C4-2B (cell line): ENCODE results near the gene VASH2.
"Not testable (repeated sequence)": the region's sequence is repeated elsewhere in the genome, so short reads cannot be mapped to it uniquely, and the experiment has no call there.

Source experiments
- H3K27ac ChIP-seq: fragments of 450-650 bp; 2 replicates; pipeline ENCODE4 v1.5.1; 2017
- ZFX ChIP-seq: fragments of 450-650 bp; IDR thresholded peaks from 2 replicates; pipeline ENCODE4 v1.6.1; 2017
- TF ChIP-seq, protein P1 (sequence below): fragments of 450-650 bp; conservative IDR thresholded peaks from 2 replicates; pipeline ENCODE4 v1.5.1; 2017; ENCODE audit warnings: mild to moderate bottlenecking

VASH2 gene

GRCh38 chr1:212950243-212951125 is at the start of gene VASH2:
VASH2 (plus strand) TSS chr1:212950541; CDS start chr1:212951543, 1,002 bp downstream.
- H3K27ac ChIP-seq: peak within 1 kb of the TSS; percentile 53
- TF ChIP-seq ZFX: no peak
- TF ChIP-seq, protein P1, sequence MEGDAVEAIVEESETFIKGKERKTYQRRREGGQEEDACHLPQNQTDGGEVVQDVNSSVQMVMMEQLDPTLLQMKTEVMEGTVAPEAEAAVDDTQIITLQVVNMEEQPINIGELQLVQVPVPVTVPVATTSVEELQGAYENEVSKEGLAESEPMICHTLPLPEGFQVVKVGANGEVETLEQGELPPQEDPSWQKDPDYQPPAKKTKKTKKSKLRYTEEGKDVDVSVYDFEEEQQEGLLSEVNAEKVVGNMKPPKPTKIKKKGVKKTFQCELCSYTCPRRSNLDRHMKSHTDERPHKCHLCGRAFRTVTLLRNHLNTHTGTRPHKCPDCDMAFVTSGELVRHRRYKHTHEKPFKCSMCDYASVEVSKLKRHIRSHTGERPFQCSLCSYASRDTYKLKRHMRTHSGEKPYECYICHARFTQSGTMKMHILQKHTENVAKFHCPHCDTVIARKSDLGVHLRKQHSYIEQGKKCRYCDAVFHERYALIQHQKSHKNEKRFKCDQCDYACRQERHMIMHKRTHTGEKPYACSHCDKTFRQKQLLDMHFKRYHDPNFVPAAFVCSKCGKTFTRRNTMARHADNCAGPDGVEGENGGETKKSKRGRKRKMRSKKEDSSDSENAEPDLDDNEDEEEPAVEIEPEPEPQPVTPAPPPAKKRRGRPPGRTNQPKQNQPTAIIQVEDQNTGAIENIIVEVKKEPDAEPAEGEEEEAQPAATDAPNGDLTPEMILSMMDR: no peak

- no peak for TF ChIP-seq ZFX
- TF ChIP-seq, protein P1: no peak
- H3K27ac ChIP-seq: no peak overlapping the region
Observed at GRCh38 chr1:212901290-212901689, 49.1 kb upstream of the VASH2 start.

DNA sequence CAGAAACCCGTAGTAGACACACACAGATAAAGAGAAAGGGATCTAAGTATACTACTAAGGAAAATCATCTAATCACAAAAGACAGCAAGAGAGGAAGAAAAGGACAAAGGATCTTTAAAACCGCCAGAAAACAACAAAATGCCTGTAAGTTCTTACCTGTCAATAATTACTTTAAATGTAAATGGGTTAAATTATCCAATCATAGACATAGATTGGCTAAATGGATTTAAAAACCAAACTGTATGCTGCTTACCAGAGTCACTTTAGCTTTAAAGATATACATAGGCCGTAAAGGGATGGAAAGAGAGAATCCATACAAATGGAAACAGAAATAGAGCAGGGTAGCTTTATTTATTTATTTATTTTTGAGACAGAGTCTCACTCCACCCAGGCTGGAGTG is 48.3 kb upstream of the VASH2 start:
- H3K27ac ChIP-seq: no peak overlapping the region
- TF ChIP-seq, protein P1: no peak
- no peak for TF ChIP-seq ZFX

DNA sequence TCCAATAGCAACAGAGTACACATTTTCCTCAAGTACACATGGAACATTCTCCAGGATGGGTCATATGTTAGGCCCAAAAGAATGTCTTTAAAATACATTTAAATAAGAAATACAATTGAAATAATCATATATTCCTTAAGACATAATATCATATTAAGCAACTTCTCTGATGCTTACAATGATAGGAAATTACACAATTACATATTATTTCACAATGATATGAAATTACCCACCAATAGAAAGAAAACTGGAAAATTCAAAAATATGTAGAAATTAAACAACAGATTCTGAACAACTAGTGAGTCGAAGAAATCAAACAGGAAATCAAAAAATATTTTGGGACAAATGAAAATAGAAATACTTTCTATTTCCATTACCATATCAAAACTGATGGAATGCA is 46.7 kb upstream of the VASH2 start:
- TF ChIP-seq, protein P1: no peak
- no peak for TF ChIP-seq ZFX
- H3K27ac ChIP-seq: no peak overlapping the region

- not testable (repeated sequence) for H3K27ac ChIP-seq
Observed at GRCh38 chr1:212908071-212908470, 42.3 kb upstream of the VASH2 start.

DNA sequence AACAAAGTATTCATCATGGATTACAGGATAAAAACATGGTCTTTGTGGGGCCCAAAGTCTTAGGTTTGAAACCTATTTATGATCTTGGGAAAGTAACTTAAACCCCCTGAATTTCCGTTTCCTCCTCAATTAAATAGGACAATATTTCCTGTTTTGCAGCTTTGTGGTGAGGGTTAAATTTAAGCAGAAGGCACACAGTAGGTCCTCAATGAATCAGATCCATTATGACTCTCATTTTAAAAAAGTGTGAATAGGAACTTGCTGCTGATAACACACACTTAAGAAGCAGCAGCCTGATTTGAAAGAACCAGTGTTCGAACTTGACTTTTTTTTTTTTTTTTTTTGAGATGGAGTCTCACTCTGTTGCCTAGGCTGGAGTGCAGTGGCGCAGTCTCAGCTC is 41.4 kb upstream of the VASH2 start:
- TF ChIP-seq, protein P1: no peak
- H3K27ac ChIP-seq: no peak overlapping the region

DNA sequence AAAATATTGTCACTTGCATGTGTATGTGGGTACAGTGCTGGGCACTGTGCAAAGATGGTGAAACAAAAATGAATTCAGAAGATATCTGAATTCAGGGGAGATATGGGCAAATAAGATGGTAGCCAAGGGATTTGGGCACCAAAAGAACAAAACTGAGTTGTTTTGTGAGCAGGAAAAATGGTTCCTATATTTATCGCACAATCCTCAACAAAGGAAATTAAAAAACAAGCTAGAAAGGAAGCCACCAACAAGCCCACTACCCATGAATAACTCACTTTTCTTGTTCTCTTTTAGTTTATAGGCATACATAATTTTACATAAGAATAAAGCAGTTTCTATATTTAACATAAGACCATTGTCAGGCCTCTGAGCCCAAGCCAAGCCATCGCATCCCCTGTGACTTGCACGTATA is 40.7 kb upstream of the VASH2 start:
- H3K27ac ChIP-seq: no peak overlapping the region
- TF ChIP-seq ZFX: no peak
- TF ChIP-seq, protein P1: no peak

DNA sequence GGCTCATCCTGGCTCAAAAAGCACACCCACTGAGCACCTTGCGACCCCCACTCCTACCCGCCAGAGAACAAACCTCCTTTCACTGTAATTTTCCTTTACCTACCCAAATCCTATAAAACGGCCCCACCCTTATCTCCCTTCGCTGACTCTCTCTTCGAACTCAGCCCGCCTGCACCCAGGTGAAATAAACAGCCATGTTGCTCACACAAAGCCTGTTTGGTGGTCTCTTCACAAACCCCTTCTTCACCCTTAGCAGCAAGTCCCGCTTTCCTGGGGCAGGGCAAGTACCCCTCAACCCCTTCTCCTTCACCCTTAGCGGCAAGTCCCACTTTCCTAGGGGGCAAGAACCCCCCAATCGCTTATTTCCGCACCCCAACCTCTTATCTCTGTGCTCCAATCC is 40.1 kb upstream of the VASH2 start:
- not testable (repeated sequence) for H3K27ac ChIP-seq

DNA sequence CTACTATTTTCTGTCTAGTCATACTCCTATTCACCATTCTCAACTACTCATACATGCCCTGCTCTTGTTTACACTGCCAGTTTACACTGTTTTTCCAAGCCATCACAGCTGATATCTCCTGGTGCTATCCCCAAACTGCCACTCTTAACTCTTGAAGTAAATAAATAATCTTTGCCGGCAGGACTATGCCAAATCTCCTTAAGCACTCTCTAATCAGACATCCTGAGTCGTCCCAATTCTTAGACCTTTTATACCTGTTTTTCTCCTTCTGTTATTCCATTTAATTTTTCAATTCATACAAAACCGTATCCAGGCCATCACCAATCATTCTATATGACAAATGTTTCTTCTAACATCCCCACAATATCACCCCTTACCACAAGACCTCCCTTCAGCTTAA is 36.7 kb upstream of the VASH2 start:
- H3K27ac ChIP-seq: not testable (repeated sequence)

DNA sequence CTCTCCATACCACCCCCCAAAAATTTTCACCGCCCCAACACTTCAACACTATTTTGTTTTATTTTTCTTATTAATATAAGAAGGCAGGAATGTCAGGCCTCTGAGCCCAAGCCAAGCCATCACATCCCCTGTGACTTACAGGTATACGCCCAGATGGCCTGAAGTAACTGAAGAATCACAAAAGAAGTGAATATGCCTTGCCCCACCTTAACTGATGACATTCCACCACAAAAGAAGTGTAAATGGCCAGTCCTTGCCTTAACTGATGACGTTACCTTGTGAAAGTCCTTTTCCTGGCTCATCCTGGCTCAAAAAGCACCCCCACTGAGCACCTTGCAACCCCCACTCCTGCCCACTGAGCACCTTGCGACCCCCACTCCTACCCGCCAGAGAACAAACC is 36.2 kb upstream of the VASH2 start:
- not testable (repeated sequence) for H3K27ac ChIP-seq
